Panc1 (cell line): ENCODE data around the gene FREM1. TPM values are rescaled to one million over a fixed set of nuclear protein-coding genes. Genes with fewer than 3 reads are reported as not detected.
A peak's percentile ranks its signal among the peaks of the same experiment; 100 is the strongest.

Source experiments
- ATAC-seq: fragments of 200-7000 bp; cut with Tn5 transposase; 2 replicates; pipeline ENCODE4 v1.9.1; 2020; ENCODE audit warnings: mild to moderate bottlenecking, moderate library complexity
- BruUV-seq: library from RNA; stranded (reverse); fragments of 400-500 nt; replicated peaks from 2 replicates; lab custom pipeline; 2021; lab: Mats Ljungman, UMichigan
- CTCF ChIA-PET: fragments of 300-600 bp; sonication (Branson Sonifier 250); formaldehyde crosslinking; loops from one replicate; lab custom pipeline; 2022; ENCODE audit warnings: antibody characterized with exemption; lab: Charles Lee
- POLR2A ChIA-PET: fragments of 300-600 bp; sonication (Branson Sonifier 250); formaldehyde crosslinking; loops from one replicate; lab custom pipeline; 2022; ENCODE audit warnings: antibody characterized with exemption; lab: Charles Lee
- DNase-seq: peaks from one replicate; pipeline ENCODE4 v3.0.0-alpha.2; 2010; ENCODE audit warnings: low read depth, low spot score
- H3K27ac ChIP-seq: 2 replicates; pipeline ENCODE4 v1.5.1; 2011; ENCODE audit warnings: mild to moderate bottlenecking, low read length, inconsistent platforms
- H3K27me3 ChIP-seq: fragments of 200-500 bp; sonication (Bioruptor generic); 2 replicates; pipeline ENCODE4 v1.6.0; 2014; ENCODE audit warnings: low read length, inconsistent platforms; ENCODE audit not compliant: control insufficient read depth, insufficient read depth
- H3K36me3 ChIP-seq: fragments of 200-500 bp; sonication (Bioruptor generic); 2 replicates; pipeline ENCODE4 v1.5.1; 2014; ENCODE audit warnings: inconsistent platforms, mild to moderate bottlenecking, low read length, moderate library complexity; ENCODE audit not compliant: control insufficient read depth, insufficient read depth
- H3K4me1 ChIP-seq: 2 replicates; pipeline ENCODE4 v1.5.1; 2011; ENCODE audit warnings: inconsistent platforms, mild to moderate bottlenecking, low read length, moderate library complexity; ENCODE audit not compliant: control insufficient read depth, insufficient read depth
- H3K4me3 ChIP-seq, 2 experiments: 2 replicates each; pipeline ENCODE4 v1.5.1; 2011 to 2012; ENCODE audit warnings: low read depth in 2 of 2, low read length in 2 of 2, mild to moderate bottlenecking in 2 of 2, inconsistent platforms in 1 of 2, moderate library complexity in 1 of 2
- H3K9me3 ChIP-seq: fragments of 200-500 bp; sonication (Bioruptor generic); 2 replicates; pipeline ENCODE4 v1.5.1; 2014; ENCODE audit warnings: low read depth, mild to moderate bottlenecking, inconsistent platforms, low read length, moderate library complexity; ENCODE audit not compliant: control insufficient read depth, insufficient read depth
- POLR2AphosphoS5 ChIP-seq: IDR thresholded peaks from 2 replicates; pipeline ENCODE4 v1.6.1; 2012; ENCODE audit warnings: mild to moderate bottlenecking, low read depth, low read length, moderate library complexity
- REST ChIP-seq, 2 experiments: IDR thresholded peaks; 2 replicates each; pipeline ENCODE4 v1.6.1; 2011 to 2012; ENCODE audit warnings: low read depth in 2 of 2, control low read depth in 1 of 2, low read length in 1 of 2, mild to moderate bottlenecking in 1 of 2, moderate library complexity in 1 of 2; ENCODE audit not compliant: insufficient read depth in 1 of 2
- SIN3A ChIP-seq: IDR thresholded peaks from 2 replicates; pipeline ENCODE4 v1.6.1; 2012; ENCODE audit warnings: low read depth, mild to moderate bottlenecking, low read length, moderate library complexity, borderline replicate concordance; ENCODE audit not compliant: insufficient read depth
- TCF7L2 ChIP-seq: IDR thresholded peaks from 2 replicates; pipeline ENCODE4 v1.6.1; 2011; ENCODE audit warnings: mild to moderate bottlenecking, low read depth, low read length, inconsistent platforms
- in situ Hi-C: cut with HindIII; loops from 2 replicates; pipeline ENCODE4 v1.10.0; 2016; ENCODE audit warnings: low sequenced_read_pairs, low pct_unique_long_range_greater_than_20kb
- intact Hi-C: fragments of 100-400 bp; cut with micrococcal nuclease; formaldehyde crosslinking; loops from one replicate; pipeline ENCODE4 v1.10.0; 2022; ENCODE audit not compliant: unreplicated experiment
- total RNA-seq: library from RNA; stranded (reverse); gene quantifications from one replicate; pipeline ENCODE4 v1.2.1, GENCODE V29; 2021; ENCODE audit not compliant: unreplicated experiment
- TF ChIP-seq, protein P1 (sequence below): fragments of 450-650 bp; IDR thresholded peaks from 2 replicates; pipeline ENCODE4 v1.5.1; 2017; ENCODE audit warnings: mild to moderate bottlenecking

FREM1 gene
- total RNA-seq, 1 experiment from 2014 or later = not detected

DNA sequence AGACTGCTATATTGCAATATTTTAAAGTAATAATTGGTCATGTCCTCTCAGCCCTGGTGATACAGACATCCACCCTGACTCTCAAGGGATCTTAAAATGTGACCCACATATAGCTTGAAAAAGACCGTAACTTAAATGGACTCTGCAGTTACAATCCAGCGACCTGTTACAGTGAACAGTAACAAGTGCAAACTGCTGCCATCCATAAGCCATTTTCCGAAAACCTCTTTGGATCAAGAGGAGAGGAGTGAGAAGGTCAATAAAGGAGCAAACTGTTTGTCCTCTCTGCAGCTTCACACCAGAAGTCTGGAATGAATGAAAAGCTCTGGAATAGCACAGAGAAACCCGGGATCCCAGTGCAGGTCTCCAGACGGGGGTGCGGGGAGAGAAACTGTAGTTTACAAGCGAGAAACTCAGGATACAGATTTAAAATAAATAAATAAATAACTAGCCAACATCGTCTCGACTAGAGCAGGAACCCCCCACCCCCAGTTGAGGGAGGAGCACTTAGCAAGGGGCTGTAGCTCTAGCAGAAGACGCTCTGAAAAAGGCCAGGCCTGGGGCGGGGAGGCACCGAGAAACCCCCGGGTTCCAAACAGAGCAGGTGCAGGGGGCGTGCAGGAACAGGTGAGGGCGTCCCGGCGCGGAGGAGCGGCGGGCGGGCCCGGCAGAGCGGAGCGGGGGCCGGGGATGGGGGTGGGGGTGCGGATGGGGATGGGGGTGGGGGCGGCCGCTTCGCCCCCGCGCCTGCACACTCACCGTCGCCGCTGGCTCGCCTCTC, 217.6 kb downstream of the FREM1 start:
- H3K4me1 ChIP-seq = no peaks in the 10 kb centered on the region; the same call in 1 of the 2 replicates
- peak overlapping the region; percentile 59 to 62 for H3K4me3 ChIP-seq
- H3K27ac ChIP-seq = 0 out of 2 replicates have a peak overlapping the region, but pooled peaks have one; percentile 29
- CTCF ChIA-PET = no interaction called here
- H3K9me3 ChIP-seq = no peaks in the 10 kb centered on the region
- DNase-seq (no peak), ATAC-seq (peak; percentile 58)
- TF ChIP-seq POLR2AphosphoS5 (no peak), TCF7L2 (no peak), REST (IDR thresholded peaks at IDR 0.05; ENCODE audit: insufficient read depth in 1 of 2, low read depth in 2 of 2, low read length in 1 of 2) (no peak), SIN3A (no peak)
- TF ChIP-seq, protein P1, sequence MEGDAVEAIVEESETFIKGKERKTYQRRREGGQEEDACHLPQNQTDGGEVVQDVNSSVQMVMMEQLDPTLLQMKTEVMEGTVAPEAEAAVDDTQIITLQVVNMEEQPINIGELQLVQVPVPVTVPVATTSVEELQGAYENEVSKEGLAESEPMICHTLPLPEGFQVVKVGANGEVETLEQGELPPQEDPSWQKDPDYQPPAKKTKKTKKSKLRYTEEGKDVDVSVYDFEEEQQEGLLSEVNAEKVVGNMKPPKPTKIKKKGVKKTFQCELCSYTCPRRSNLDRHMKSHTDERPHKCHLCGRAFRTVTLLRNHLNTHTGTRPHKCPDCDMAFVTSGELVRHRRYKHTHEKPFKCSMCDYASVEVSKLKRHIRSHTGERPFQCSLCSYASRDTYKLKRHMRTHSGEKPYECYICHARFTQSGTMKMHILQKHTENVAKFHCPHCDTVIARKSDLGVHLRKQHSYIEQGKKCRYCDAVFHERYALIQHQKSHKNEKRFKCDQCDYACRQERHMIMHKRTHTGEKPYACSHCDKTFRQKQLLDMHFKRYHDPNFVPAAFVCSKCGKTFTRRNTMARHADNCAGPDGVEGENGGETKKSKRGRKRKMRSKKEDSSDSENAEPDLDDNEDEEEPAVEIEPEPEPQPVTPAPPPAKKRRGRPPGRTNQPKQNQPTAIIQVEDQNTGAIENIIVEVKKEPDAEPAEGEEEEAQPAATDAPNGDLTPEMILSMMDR = no peak
- no TSS peak for BruUV-seq
- in situ Hi-C loops = no loop called here
- H3K27me3 ChIP-seq = no peaks in the 10 kb centered on the region
- intact Hi-C loops = no loop called here
- no peaks in the 10 kb centered on the region for H3K36me3 ChIP-seq
- POLR2A ChIA-PET = no interaction called here

DNA sequence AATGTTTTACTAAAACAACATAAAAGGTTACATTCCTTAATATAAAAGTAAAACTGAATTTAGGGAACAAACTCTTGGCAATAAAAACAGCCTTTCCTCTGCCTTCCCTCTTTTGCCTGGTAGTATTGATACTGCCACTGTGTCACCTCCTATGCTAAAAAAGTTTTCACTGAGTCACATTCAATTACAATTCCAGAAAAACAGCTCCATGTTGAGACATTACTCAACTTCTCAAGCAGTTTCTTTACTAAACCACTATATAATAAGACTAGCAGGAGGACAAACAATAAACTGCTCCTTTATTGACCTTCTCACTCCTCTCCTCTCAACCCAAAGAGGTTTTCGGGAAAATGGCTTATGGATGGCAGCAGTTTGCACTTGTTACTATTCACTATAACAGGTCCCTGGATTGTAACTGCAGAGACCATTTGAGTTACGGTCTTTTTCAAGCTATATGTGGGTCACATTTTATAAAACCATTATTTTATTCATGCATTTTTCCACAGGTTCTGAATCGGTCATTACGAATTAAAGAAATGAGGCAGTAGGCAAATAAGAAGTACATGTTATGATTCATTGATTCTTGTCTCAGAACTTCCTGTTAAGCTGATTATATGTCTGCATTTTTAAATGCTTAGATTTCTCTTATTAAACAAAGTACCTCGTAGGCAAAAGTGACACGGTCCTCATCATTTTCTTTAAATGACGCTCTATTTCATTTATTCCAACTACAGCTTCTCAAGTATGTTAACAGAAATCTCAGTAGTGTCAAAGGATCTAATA, 219.1 kb downstream of the FREM1 start:
- Histone ChIP-seq H3K4me3 (no peak overlapping the region), H3K36me3 (no peaks in the 10 kb centered on the region), H3K27ac (no peak overlapping the region), H3K4me1 (no peaks in the 10 kb centered on the region; the same call in 1 of the 2 replicates), H3K27me3 (no peaks in the 10 kb centered on the region), H3K9me3 (no peaks in the 10 kb centered on the region)
- ChIA-PET POLR2A (no interaction called here), CTCF (no interaction called here)
- BruUV-seq = no TSS peak
- DNase-seq = no peak
- intact Hi-C loops = no loop called here
- in situ Hi-C loops = no loop called here
- no peak for ATAC-seq
- no peak for TF ChIP-seq REST (IDR thresholded peaks at IDR 0.05; ENCODE audit: insufficient read depth in 1 of 2, low read depth in 2 of 2, low read length in 1 of 2)
- no peak for TF ChIP-seq TCF7L2
- TF ChIP-seq, protein P1 = no peak
- TF ChIP-seq SIN3A = no peak
- TF ChIP-seq POLR2AphosphoS5 = no peak
